Type B pancreatic cell (in vitro differentiated cells): Measurements from ENCODE around the gene KIF16B. TPM values are rescaled to one million over a fixed set of nuclear protein-coding genes. Genes with fewer than 3 reads are reported as not detected.

Experiments
- DNase-seq: peaks from one replicate; pipeline ENCODE4 v3.0.0; 2021; ENCODE audit warnings: mixed read lengths; ENCODE audit not compliant: unreplicated experiment; ENCODE audit errors: extremely low spot score
- H3K27ac Mint-ChIP-seq: 2 replicates; pipeline ENCODE4 v1.8.0; 2021; ENCODE audit warnings: mild to moderate bottlenecking, mixed read lengths
- H3K27me3 Mint-ChIP-seq: 2 replicates; pipeline ENCODE4 v1.8.0; 2021; ENCODE audit warnings: mixed read lengths
- H3K36me3 Mint-ChIP-seq: 2 replicates; pipeline ENCODE4 v1.8.0; 2021; ENCODE audit warnings: mixed read lengths
- H3K4me1 Mint-ChIP-seq: one replicate; pipeline ENCODE4 v1.8.0; 2021; ENCODE audit warnings: mixed read lengths; ENCODE audit not compliant: unreplicated experiment
- H3K4me3 Mint-ChIP-seq: 2 replicates; pipeline ENCODE4 v1.8.0; 2021; ENCODE audit warnings: mild to moderate bottlenecking, mixed read lengths
- H3K9me3 Mint-ChIP-seq: 2 replicates; pipeline ENCODE4 v1.8.0; 2021; ENCODE audit warnings: mixed read lengths
- CTCF ChIP-seq: fragments of 200-600 bp; sonication (generic); conservative IDR thresholded peaks from 2 replicates; pipeline ENCODE4 v1.5.0; 2021; ENCODE audit warnings: antibody characterized with exemption, mild to moderate bottlenecking
- total RNA-seq: library from RNA; stranded (reverse); gene quantifications from 2 replicates; pipeline ENCODE4 v1.2.1, GENCODE V29; 2021; ENCODE audit warnings: low replicate concordance

KIF16B gene
- total RNA-seq, 1 donor from 2014 or later, result 10.3 TPM

GRCh38 chr20:16381444-16381843 lies 191.8 kb downstream of the KIF16B start:
- H3K36me3 Mint-ChIP-seq, result peaks cover 17% of the 10 kb centered on the region
- H3K4me1 Mint-ChIP-seq, result no peaks in the 10 kb centered on the region
- no peaks in the 10 kb centered on the region for H3K27me3 Mint-ChIP-seq
- no peak overlapping the region for H3K4me3 Mint-ChIP-seq
- no peaks in the 10 kb centered on the region for H3K9me3 Mint-ChIP-seq
- H3K27ac Mint-ChIP-seq, result no peak overlapping the region
- no peak for TF ChIP-seq CTCF
- DNase-seq, result no peak

- Mint-ChIP-seq H3K4me3 (no peak overlapping the region), H3K27me3 (no peaks in the 10 kb centered on the region), H3K36me3 (peaks cover 30% of the 10 kb centered on the region), H3K4me1 (no peaks in the 10 kb centered on the region), H3K9me3 (no peaks in the 10 kb centered on the region), H3K27ac (no peak overlapping the region)
- no peak for DNase-seq
- no peak for TF ChIP-seq CTCF
These were observed 194.4 kb downstream of the KIF16B start for GRCh38 chr20:16378712-16379370.

- Mint-ChIP-seq H3K9me3 (no peaks in the 10 kb centered on the region), H3K36me3 (peaks cover 30% of the 10 kb centered on the region), H3K4me3 (no peak overlapping the region), H3K27ac (no peak overlapping the region), H3K27me3 (no peaks in the 10 kb centered on the region), H3K4me1 (no peaks in the 10 kb centered on the region)
- TF ChIP-seq CTCF, result no peak
- no peak for DNase-seq
These were observed 195.1 kb downstream of the KIF16B start for GRCh38 chr20:16378122-16378521.

- no peaks in the 10 kb centered on the region for H3K27me3 Mint-ChIP-seq
- H3K9me3 Mint-ChIP-seq, result no peaks in the 10 kb centered on the region
- H3K36me3 Mint-ChIP-seq, result peaks cover 35% of the 10 kb centered on the region
- H3K4me3 Mint-ChIP-seq, result no peak overlapping the region
- no peak for DNase-seq
- peaks cover 5% of the 10 kb centered on the region for H3K4me1 Mint-ChIP-seq
- H3K27ac Mint-ChIP-seq, result no peak overlapping the region
- TF ChIP-seq CTCF, result no peak
These were observed 203.8 kb downstream of the KIF16B start for GRCh38 chr20:16369441-16369840.

GRCh38 chr20:16368645-16369292 lies 204.5 kb downstream of the KIF16B start:
- no peaks in the 10 kb centered on the region for H3K27me3 Mint-ChIP-seq
- peaks cover 9% of the 10 kb centered on the region for H3K4me1 Mint-ChIP-seq
- H3K27ac Mint-ChIP-seq, result no peak overlapping the region
- H3K4me3 Mint-ChIP-seq, result no peak overlapping the region
- TF ChIP-seq CTCF, result no peak
- peaks cover 33% of the 10 kb centered on the region for H3K36me3 Mint-ChIP-seq
- DNase-seq, result no peak
- H3K9me3 Mint-ChIP-seq, result no peaks in the 10 kb centered on the region
